ENCODE data around the gene ZNF423.

DNA sequence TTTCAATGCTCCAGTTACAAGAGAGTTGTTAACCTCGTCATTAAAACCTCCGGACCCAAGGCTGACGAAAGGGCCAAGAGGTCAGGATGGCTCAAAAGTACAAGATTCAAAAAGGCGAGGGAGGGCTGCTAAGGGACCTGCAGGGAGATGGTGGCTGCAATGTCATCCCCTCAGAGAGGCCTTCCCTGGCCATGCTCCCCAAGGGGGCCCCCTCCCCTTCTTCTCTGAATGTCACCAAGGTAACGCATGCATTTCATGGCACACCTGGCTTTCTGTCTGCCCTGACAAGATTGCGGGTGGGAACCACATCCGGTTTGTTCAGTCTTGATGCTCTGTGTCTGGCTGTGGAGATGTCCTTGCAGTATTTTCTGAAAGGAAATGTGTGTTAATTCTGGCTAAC lies 392.4 kb downstream of the ZNF423 start:
- TF ChIP-seq EZH2 (IDR thresholded peaks at IDR 0.05; ENCODE audit: insufficient read depth, poor library complexity, severe bottlenecking) (no peak), EZH2phosphoT487 (IDR thresholded peaks at IDR 0.05; ENCODE audit: insufficient read depth, low read depth) (no peak)

Measured in GM23248 (cell line).